HG02840 (cell line): ENCODE data around the gene ACSBG1.

Experiments
- ATAC-seq: cut with Tn5 transposase; IDR thresholded peaks from one replicate; pipeline ENCODE4 v1.9.1; 2021; ENCODE audit warnings: mild to moderate bottlenecking, moderate library complexity, moderate number of reproducible peaks; ENCODE audit not compliant: unreplicated experiment, low FRiP score

The ACSBG1 gene

GRCh38 chr15:78204351-78205309 lies 29.7 kb downstream of the ACSBG1 start:
- no peak for ATAC-seq

GRCh38 chr15:78203346-78204225 lies 30.8 kb downstream of the ACSBG1 start:
- ATAC-seq = no peak

- ATAC-seq = no peak
These were observed 32.8 kb downstream of the ACSBG1 start for GRCh38 chr15:78201281-78202190.

DNA sequence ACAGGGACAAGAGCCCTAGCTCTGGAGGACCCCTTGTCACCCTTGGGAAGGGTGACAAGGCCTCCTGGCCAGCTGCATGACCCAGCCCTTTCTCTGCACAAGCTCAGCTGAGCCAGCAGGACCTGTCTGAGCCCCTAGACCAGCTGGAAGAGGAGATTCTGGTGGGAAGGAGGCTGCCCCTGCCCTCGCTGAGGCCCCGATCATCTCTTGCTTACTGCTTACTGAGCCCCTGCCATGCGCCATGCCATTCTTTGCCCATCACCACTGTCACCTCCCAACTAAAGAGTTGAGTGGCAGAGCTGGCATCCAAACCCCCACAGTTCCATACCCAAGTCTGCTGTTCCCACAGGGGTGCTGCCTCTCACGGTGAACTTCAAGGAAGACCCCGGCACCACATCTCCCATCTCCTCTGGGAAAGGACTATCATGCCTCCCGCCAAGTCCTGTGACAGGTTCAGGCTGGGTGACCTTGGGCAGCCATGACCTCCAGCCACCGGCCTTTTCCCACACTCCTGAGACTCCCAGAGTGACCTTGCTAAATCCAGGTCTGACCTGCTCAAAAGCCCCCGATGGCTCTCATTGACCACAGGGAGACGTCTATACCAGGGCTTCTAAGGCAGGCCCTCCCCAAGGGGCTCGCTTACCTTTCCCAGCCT lies 34.0 kb downstream of the ACSBG1 start:
- no peak for ATAC-seq

DNA sequence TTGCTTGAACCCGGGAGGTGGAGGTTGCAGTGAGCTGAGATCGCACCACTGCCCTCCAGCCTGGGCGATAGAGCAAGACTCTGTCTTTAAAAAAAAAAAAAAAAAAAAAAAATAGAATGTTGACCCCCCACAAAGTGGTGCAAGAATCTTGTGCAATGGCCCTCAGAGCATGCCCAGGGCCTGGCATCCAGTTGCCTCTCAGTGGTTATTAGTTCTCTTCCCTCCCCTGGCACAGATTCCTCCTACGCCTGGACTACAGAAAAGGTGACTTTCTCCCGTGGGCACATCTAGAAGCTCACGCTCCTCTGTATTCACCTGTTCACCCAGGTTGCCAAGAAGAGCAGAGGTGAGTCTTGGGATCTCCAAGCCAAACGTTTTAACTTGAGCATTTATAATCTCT lies 36.7 kb downstream of the ACSBG1 start:
- no peak for ATAC-seq

DNA sequence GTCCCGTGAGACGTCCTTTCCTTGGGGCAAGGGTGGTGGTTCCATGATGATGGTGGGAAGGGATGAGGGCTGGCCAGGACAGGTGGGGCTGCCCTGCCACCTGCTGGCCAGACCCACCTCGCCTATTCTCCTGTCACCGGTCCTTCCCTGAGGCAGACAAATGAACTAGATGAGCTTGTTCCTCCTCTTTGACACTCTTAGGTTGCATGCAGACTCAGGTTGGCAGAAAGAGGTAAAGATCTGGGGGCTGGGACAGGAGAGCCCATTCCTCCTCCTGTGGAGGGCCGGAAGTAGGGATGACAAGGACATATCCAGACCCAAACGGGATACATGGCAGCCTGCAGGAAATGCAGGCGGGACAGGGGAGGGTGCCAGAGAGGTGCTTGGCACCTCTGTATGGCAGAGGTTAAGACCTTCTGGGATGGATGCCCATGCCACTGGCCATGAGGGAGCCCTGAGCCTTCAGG lies 38.6 kb downstream of the ACSBG1 start:
- ATAC-seq = no peak

GRCh38 chr15:78194568-78194925 lies 39.8 kb downstream of the ACSBG1 start:
- no peak for ATAC-seq

GRCh38 chr15:78193731-78194567 lies 40.4 kb downstream of the ACSBG1 start:
- ATAC-seq = no peak

DNA sequence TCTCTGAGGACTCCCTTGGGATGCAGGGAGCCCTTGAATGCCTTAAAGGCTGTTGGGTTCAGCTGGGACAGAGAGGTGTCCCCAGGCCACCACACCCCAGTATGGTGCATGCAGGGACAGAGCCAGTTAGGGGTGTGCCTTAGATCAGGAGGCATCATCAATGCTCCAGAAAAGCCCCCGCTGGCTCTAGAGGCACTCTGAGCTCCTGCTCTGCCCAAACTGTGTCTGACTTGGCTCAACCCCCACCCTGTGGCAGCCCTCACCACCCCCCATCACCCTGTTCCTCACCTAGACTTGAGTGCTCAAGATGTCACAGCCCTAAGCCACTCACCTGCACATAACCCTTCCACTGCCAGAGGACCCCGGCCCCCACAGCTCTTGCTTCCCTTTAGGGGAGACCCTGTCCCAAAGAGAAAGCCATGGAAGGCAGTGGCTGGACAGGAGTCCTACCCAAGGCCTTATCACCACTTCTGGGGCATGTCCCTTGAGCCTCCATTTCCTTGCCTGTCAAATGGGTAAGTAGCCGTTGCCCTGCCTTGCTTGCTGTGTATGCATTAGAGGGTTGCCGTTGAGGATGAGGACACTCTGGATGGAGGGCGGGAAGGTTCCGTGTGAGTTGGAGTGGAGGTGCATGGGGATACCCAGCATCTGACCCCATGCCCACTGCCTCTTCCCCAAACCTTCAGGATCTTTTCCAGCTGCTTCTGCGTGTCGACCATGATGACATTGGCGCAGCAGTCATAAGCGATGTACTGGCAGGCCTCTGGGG lies 41.4 kb downstream of the ACSBG1 start:
- no peak for ATAC-seq

- no peak for ATAC-seq
These were observed 51.5 kb downstream of the ACSBG1 start for GRCh38 chr15:78182821-78183220.

DNA sequence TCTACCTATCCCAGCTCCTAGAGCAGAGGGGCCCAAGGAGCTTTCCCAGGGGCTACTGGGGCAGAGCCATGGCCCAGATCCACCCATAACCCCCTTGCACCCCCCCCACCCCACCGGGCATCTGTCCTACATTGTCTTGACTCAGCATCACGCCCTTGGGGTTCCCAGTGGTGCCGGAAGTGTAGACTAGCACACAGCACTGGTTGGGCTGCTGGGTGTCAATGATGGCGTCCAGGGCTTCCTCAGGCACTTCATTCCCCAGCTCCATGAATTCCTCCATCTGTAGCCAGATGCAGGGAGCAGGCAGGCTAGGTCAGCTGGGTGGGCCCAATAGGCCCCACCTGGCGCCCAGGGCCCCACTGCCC lies 52.0 kb downstream of the ACSBG1 start:
- ATAC-seq = no peak

DNA sequence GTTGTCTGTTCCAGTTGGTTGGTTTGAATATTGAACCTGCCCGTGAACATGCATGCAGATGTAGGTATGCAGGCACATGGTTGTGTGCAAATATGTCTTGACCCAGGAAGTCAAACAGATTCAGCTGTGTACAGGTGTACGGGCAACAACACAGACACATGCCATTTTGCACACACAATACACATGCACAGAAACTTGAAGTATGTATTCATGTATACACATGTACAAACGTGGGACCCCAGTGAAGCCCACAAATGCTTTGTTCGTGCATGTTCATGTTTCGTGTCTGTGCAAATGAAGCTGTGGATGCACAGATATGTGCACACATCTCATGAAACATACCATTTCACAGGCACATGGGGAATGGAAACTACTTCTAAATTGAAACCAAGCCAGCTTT lies 54.5 kb downstream of the ACSBG1 start:
- ATAC-seq = no peak

DNA sequence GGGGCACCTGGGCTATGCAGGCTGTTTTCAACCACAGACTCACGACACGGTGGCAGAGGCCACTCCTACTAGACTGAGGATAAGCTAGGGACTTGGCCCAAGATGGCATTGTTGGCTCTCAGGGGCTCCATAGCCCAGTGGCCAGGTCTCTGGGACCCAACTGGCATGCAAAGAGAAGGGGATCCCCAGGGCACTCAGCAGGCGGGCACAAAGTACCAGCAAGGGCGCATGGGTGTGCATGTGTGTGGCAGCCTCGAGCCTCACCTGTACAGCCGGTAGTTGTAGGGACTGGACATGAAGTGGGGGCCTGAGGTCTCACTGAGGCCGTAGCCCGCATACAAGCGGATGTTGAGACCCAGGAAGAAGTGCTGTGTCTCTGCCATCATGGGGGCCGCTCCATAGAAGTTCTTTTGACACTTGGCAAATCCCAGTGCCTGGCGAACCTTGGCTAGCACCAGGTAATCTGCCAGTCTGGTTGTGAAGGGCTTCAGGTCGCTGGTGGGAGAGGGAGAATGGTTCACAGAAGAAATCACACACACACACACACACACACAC lies 55.0 kb downstream of the ACSBG1 start:
- ATAC-seq = no peak

DNA sequence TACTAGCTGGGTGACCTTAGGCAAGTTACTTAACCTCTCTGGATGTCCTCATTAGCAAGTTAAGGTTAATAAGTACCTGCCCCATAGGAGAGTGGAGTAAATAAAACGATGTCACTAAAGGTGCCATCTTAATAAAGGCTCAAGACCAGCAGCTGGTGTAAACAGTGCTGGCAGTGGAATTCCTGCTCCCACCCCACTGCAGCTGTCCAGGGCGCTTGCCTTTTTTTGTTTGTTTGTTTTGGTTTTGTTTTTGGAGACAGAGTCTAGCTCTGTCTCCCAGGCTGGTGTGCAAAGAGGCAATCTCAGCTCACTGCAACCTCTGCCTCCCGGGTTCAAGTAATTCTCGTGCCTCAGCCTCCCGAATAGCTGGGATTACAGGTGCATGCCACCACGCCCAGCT lies 56.3 kb downstream of the ACSBG1 start:
- ATAC-seq = no peak

- no peak for ATAC-seq
These were observed 56.9 kb downstream of the ACSBG1 start for GRCh38 chr15:78177447-78177873.

DNA sequence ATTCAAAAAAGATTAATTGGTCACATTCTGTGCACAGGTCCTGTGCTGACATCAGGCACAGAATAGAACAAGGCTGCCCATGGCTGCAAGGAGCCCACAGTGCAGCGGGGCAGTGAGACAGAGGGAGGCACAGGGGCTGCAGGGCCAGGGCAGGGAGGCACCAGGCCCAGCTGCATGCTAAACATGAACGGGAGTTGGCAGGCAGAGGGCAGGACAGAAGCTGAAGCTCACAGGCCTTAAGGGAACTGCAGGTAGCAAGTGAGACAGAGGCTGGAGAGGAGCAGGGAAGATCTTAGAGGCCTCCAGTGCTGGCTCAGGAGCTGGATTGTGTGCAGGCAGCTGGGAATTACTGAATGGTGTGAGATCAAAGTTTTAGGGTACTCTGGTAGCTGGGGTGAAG lies 59.0 kb downstream of the ACSBG1 start:
- ATAC-seq = no peak

- ATAC-seq = no peak
These were observed 60.0 kb downstream of the ACSBG1 start for GRCh38 chr15:78174401-78174800.
